Measurements from ENCODE around the gene DNAI4. TPM values are rescaled to one million over a fixed set of nuclear protein-coding genes. Genes with fewer than 3 reads are reported as not detected.

DNAI4 gene
- total RNA-seq, 1 experiment from 2014 or later, result 3.9 TPM

DNA sequence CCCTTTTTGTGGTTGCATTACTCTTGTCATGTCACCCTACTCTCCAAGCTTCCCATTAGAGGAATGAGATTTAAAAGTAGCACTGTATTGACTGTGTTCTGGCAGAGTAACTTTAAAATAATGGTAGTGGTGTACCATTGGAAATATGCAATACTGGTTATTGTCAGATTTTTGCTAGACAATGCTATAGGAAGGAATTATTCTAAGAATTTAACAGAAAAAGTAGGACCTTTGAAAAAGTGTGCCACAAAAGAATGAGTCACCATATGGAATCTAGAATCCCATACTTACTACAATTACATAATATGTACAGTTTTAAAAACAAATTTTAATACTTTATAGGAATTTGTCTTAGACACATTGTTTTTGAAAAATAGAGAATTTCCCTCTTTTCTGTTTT, 14.0 kb upstream of the DNAI4 start:
- H3K36me3 ChIP-seq (ENCODE audit: control insufficient read depth in 1 of 2, insufficient read depth in 2 of 2, low read length in 2 of 2), result 0 out of 4 replicates have a peak, but pooled peaks cover 2 to 4% of the 10 kb centered on the region in 2 experiments
- no peak for TF ChIP-seq CEBPB (IDR thresholded peaks at IDR 0.05; ENCODE audit: low read depth)
- TF ChIP-seq ELF1 (IDR thresholded peaks at IDR 0.05; ENCODE audit: borderline replicate concordance, low read depth), result no peak
- TF ChIP-seq YY1 (IDR thresholded peaks at IDR 0.05; ENCODE audit: extremely low read depth, insufficient replicate concordance, low read depth, low read length), result no peak
- TF ChIP-seq SRF (IDR thresholded peaks at IDR 0.05; ENCODE audit: low read depth), result no peak
- TF ChIP-seq JUND (IDR thresholded peaks at IDR 0.05), result no peak
- TF ChIP-seq EZH2phosphoT487 (IDR thresholded peaks at IDR 0.05; ENCODE audit: borderline replicate concordance), result no peak
- TF ChIP-seq, protein P1, sequence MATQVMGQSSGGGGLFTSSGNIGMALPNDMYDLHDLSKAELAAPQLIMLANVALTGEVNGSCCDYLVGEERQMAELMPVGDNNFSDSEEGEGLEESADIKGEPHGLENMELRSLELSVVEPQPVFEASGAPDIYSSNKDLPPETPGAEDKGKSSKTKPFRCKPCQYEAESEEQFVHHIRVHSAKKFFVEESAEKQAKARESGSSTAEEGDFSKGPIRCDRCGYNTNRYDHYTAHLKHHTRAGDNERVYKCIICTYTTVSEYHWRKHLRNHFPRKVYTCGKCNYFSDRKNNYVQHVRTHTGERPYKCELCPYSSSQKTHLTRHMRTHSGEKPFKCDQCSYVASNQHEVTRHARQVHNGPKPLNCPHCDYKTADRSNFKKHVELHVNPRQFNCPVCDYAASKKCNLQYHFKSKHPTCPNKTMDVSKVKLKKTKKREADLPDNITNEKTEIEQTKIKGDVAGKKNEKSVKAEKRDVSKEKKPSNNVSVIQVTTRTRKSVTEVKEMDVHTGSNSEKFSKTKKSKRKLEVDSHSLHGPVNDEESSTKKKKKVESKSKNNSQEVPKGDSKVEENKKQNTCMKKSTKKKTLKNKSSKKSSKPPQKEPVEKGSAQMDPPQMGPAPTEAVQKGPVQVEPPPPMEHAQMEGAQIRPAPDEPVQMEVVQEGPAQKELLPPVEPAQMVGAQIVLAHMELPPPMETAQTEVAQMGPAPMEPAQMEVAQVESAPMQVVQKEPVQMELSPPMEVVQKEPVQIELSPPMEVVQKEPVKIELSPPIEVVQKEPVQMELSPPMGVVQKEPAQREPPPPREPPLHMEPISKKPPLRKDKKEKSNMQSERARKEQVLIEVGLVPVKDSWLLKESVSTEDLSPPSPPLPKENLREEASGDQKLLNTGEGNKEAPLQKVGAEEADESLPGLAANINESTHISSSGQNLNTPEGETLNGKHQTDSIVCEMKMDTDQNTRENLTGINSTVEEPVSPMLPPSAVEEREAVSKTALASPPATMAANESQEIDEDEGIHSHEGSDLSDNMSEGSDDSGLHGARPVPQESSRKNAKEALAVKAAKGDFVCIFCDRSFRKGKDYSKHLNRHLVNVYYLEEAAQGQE (IDR thresholded peaks at IDR 0.05; ENCODE audit: low read depth), result no peak
- no peak for TF ChIP-seq SP1 (IDR thresholded peaks at IDR 0.05; ENCODE audit: low read depth)
- TF ChIP-seq FOSL1 (IDR thresholded peaks at IDR 0.05; ENCODE audit: low read depth), result no peak
- TF ChIP-seq, protein P2, sequence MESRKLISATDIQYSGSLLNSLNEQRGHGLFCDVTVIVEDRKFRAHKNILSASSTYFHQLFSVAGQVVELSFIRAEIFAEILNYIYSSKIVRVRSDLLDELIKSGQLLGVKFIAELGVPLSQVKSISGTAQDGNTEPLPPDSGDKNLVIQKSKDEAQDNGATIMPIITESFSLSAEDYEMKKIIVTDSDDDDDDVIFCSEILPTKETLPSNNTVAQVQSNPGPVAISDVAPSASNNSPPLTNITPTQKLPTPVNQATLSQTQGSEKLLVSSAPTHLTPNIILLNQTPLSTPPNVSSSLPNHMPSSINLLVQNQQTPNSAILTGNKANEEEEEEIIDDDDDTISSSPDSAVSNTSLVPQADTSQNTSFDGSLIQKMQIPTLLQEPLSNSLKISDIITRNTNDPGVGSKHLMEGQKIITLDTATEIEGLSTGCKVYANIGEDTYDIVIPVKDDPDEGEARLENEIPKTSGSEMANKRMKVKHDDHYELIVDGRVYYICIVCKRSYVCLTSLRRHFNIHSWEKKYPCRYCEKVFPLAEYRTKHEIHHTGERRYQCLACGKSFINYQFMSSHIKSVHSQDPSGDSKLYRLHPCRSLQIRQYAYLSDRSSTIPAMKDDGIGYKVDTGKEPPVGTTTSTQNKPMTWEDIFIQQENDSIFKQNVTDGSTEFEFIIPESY (IDR thresholded peaks at IDR 0.05; ENCODE audit: extremely low read depth, insufficient replicate concordance, low read length), result no peak
- TF ChIP-seq POLR2AphosphoS5 (IDR thresholded peaks at IDR 0.05; ENCODE audit: low read depth, low read length), result no peak
- TF ChIP-seq SIN3A (IDR thresholded peaks at IDR 0.05; ENCODE audit: low read depth), result no peak
- TF ChIP-seq, protein P3, sequence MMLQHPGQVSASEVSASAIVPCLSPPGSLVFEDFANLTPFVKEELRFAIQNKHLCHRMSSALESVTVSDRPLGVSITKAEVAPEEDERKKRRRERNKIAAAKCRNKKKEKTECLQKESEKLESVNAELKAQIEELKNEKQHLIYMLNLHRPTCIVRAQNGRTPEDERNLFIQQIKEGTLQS (IDR thresholded peaks at IDR 0.05), result no peak
- no peak for DNase-seq (ENCODE audit: low read depth, low spot score)
- no peaks in the 10 kb centered on the region for H3K27me3 ChIP-seq (ENCODE audit: insufficient read depth, low read length)
- H3K9me3 ChIP-seq (ENCODE audit: control insufficient read depth in 1 of 2, insufficient read depth in 1 of 2, low read depth in 1 of 2, low read length in 2 of 2), result no peaks in the 10 kb centered on the region
- ATAC-seq, result 0 out of 2 replicates have a peak, but pooled peaks have one; percentile 17
- ChIA-PET RAD21 (ENCODE audit: low non-redundant PET in 1 of 2, low total read pairs in 2 of 2, uncharacterized antibody in 2 of 2, unreplicated experiment in 2 of 2) (no interaction called here), CTCF (no interaction called here), POLR2A (no interaction called here)
- no peak overlapping the region for H3K9ac ChIP-seq (ENCODE audit: low read length)
- peaks cover 7 to 36% of the 10 kb centered on the region in 2 experiments; a peak in 3 of 4 replicates for H3K4me1 ChIP-seq (ENCODE audit: control insufficient read depth in 1 of 2, insufficient read depth in 2 of 2, low read length in 2 of 2)
- no peak overlapping the region for H2AFZ ChIP-seq (ENCODE audit: low read depth, low read length, poor library complexity, severe bottlenecking)
- no peak overlapping the region for H3K4me3 ChIP-seq (replicated peaks in 1 of 2; ENCODE audit: low read depth in 1 of 2, low read length in 2 of 2)
- intact Hi-C loops (cut with micrococcal nuclease), result no loop called here
- BruUV-seq (replicated peaks), result no TSS peak
- peaks cover 100% of the 10 kb centered on the region for H3K79me2 ChIP-seq (ENCODE audit: insufficient read depth, low read length)
- no peak overlapping the region for H3K27ac ChIP-seq (ENCODE audit: low read depth, low read length)
- H4K20me1 ChIP-seq (ENCODE audit: insufficient read depth), result no peaks in the 10 kb centered on the region
- H3K9me2 ChIP-seq (ENCODE audit: insufficient read depth), result no peaks in the 10 kb centered on the region
- no peak overlapping the region for H3K4me2 ChIP-seq (ENCODE audit: low read length)
